Measurements from ENCODE around the gene L3MBTL4. TPM values are rescaled to one million over a fixed set of nuclear protein-coding genes. Genes with fewer than 3 reads are reported as not detected.

Gene L3MBTL4
- total RNA-seq, 1 experiment from 2014 or later: 1.4 TPM

- TF ChIP-seq, protein P1, sequence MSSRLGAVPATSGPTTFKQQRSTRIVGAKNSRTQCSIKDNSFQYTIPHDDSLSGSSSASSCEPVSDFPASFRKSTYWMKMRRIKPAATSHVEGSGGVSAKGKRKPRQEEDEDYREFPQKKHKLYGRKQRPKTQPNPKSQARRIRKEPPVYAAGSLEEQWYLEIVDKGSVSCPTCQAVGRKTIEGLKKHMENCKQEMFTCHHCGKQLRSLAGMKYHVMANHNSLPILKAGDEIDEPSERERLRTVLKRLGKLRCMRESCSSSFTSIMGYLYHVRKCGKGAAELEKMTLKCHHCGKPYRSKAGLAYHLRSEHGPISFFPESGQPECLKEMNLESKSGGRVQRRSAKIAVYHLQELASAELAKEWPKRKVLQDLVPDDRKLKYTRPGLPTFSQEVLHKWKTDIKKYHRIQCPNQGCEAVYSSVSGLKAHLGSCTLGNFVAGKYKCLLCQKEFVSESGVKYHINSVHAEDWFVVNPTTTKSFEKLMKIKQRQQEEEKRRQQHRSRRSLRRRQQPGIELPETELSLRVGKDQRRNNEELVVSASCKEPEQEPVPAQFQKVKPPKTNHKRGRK (CRISPR knock-in tag; IDR thresholded peaks at IDR 0.05; ENCODE audit: borderline replicate concordance): no peak
- TF ChIP-seq, protein P2, sequence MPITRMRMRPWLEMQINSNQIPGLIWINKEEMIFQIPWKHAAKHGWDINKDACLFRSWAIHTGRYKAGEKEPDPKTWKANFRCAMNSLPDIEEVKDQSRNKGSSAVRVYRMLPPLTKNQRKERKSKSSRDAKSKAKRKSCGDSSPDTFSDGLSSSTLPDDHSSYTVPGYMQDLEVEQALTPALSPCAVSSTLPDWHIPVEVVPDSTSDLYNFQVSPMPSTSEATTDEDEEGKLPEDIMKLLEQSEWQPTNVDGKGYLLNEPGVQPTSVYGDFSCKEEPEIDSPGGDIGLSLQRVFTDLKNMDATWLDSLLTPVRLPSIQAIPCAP (CRISPR knock-in tag; IDR thresholded peaks at IDR 0.05): no peak
- TF ChIP-seq SOX15 (CRISPR knock-in tag; IDR thresholded peaks at IDR 0.05) (no peak), FOXK1 (CRISPR knock-in tag; IDR thresholded peaks at IDR 0.05) (no peak), USF2 (CRISPR knock-in tag; IDR thresholded peaks at IDR 0.05) (no peak)
These were observed 477.6 kb downstream of the L3MBTL4 start (continued) for GRCh38 chr18:5937121-5937520.

- Mint-ChIP-seq H3K9me3 (peaks cover 22% of the 10 kb centered on the region), H3K27me3 (ENCODE audit: low read depth) (no peaks in the 10 kb centered on the region), H3K4me1 (no peaks in the 10 kb centered on the region), H3K4me3 (no peak overlapping the region), H3K27ac (no peak overlapping the region), H3K36me3 (peaks cover 5% of the 10 kb centered on the region; the same call in 1 of the 2 replicates)
- no peak for TF ChIP-seq HMGA2 (CRISPR knock-in tag; IDR thresholded peaks at IDR 0.05)
- TF ChIP-seq PRRX2 (CRISPR knock-in tag; IDR thresholded peaks at IDR 0.05): no peak
- no peak for TF ChIP-seq JUN (CRISPR knock-in tag; IDR thresholded peaks at IDR 0.05)
- TF ChIP-seq RELA (CRISPR knock-in tag; IDR thresholded peaks at IDR 0.05; ENCODE audit: borderline replicate concordance): no peak
- no peak for TF ChIP-seq CBFB (CRISPR knock-in tag; IDR thresholded peaks at IDR 0.05; ENCODE audit: low read depth)
- TF ChIP-seq FOXK1 (CRISPR knock-in tag; IDR thresholded peaks at IDR 0.05): no peak
- no peak for TF ChIP-seq NFYB (CRISPR knock-in tag; conservative IDR thresholded peaks at IDR 0.05; ENCODE audit: low read depth)
- TF ChIP-seq ZBTB21 (CRISPR knock-in tag; IDR thresholded peaks at IDR 0.05; ENCODE audit: borderline replicate concordance): no peak
- no peak for TF ChIP-seq ZNF263 (CRISPR knock-in tag; IDR thresholded peaks at IDR 0.05; ENCODE audit: low read depth)
- no peak for TF ChIP-seq NFATC4 (CRISPR knock-in tag; IDR thresholded peaks at IDR 0.05)
- no peak for TF ChIP-seq SOX15 (CRISPR knock-in tag; IDR thresholded peaks at IDR 0.05)
- no peak for TF ChIP-seq ERG (CRISPR knock-in tag; IDR thresholded peaks at IDR 0.05)
- no peak for TF ChIP-seq ARID4B (CRISPR knock-in tag; IDR thresholded peaks at IDR 0.05; ENCODE audit: borderline replicate concordance)
- TF ChIP-seq, protein P3, sequence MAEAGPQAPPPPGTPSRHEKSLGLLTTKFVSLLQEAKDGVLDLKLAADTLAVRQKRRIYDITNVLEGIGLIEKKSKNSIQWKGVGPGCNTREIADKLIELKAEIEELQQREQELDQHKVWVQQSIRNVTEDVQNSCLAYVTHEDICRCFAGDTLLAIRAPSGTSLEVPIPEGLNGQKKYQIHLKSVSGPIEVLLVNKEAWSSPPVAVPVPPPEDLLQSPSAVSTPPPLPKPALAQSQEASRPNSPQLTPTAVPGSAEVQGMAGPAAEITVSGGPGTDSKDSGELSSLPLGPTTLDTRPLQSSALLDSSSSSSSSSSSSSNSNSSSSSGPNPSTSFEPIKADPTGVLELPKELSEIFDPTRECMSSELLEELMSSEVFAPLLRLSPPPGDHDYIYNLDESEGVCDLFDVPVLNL (CRISPR knock-in tag; IDR thresholded peaks at IDR 0.05; ENCODE audit: borderline replicate concordance, low read depth): no peak
- TF ChIP-seq SP1 (CRISPR knock-in tag; conservative IDR thresholded peaks at IDR 0.05): no peak
- no peak for TF ChIP-seq ZNF317 (CRISPR knock-in tag; IDR thresholded peaks at IDR 0.05; ENCODE audit: borderline replicate concordance, low read depth)
- DNase-seq (ENCODE audit: low spot score): no peak
- ChIA-PET POLR2A (no interaction called here), CTCF (no interaction called here)
- no peak for ATAC-seq
These were observed 483.9 kb downstream of the L3MBTL4 start for GRCh38 chr18:5930789-5931188.

Measured in WTC11 (cell line).